Stimulated activated CD8-positive, alpha-beta memory T cell treated with anti-CD3 and anti-CD28 coated beads, Interleukin-15, amount 100 ng/mL, for 4 hours (primary cell): ENCODE results near the gene CATSPER1.
"Not testable (repeated sequence)": the region's sequence is repeated elsewhere in the genome, so short reads cannot be mapped to it uniquely, and the experiment has no call there.

Experiments
- DNase-seq, 2 donors: peaks; one replicate each; pipeline ENCODE4 v3.0.0-alpha.2; 2020; ENCODE audit warnings: low read depth in 2 of 2

CATSPER1 gene

DNA sequence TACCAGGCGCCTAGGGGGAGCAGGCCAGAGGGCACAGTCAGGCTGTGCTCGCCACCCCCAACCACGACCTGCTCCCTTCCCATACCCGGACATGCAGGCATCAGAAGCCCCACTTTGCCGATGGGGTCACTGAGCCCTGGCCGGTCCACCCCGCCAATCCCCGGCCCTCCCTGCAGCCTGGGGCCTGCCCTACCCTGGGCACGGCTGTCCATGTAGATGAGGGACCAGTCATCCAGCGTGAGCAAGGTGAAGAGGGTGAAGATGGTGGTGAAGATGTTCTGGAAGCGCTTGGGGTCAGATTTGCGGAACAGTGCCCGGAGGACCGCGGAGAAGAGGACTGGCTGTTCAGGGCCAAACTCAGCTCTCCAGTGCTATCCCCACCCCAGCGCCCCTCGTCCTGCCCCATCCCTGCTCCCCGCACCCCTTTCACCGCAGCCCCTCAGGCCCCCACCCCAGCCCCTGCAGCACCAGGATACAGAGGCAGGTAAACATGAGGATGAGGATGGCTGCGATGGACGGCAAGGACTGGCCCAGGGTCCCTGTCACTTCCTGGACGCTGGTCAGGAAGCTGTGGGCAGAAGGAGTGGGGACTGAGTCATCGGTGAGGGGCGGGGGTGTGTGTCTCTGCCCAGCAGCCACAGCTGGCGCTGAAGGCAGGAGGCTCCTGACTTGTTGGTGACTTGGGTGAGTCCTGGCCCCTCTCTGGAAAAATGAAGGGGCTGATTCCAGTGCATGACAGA is 5.5 kb downstream of the CATSPER1 start:
- DNase-seq, result peak; percentile 10 to 18

- DNase-seq, result no peak
Measured at GRCh38 chr11:66020212-66020611, 6.1 kb downstream of the CATSPER1 start.

- peak; percentile 21 to 63 for DNase-seq
Measured at GRCh38 chr11:66017321-66017720, 9.0 kb downstream of the CATSPER1 start.

DNA sequence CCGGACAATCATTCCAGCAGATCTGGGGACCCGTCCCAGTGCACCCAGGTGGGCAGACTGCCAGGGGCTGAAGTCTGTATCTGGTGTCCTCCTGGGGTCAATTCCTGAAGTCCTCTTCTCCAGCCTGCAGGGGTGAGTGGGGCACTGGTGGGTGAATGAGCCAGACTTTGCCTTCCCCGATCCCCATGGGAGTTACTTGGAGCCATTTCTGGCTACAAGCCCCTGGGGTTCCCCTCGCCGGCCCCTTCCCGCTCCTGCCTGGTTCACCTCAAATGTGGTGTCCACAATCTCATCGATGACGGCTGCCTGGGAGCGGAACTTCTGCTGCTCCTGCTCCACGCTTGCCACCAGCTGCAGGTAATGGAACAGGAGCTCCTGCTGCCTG is 9.5 kb downstream of the CATSPER1 start:
- DNase-seq, result no peak

- no peak for DNase-seq
Measured at GRCh38 chr11:66015936-66016792, 10.1 kb downstream of the CATSPER1 start.

GRCh38 chr11:66015454-66015881 is 10.8 kb downstream of the CATSPER1 start:
- DNase-seq, result no peak

GRCh38 chr11:66014804-66015453 is 11.3 kb downstream of the CATSPER1 start:
- DNase-seq, result no peak

DNA sequence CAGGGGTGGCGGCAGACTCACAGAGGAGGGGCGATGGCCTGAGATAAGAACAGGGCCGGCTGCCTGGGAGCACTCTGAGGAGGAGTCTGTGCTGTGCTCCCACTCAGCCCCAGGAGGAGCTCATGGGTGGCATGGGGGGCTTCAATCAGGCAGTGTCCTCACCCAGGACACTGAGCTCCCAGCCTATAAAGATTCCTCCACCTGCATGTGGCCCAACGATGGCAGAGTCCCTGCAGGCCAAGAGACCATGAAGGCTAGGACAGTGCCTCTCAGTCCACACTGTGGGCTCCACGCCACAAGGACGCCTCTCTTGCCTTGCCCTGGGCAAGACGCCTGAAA is 12.5 kb downstream of the CATSPER1 start:
- DNase-seq, result no peak

DNA sequence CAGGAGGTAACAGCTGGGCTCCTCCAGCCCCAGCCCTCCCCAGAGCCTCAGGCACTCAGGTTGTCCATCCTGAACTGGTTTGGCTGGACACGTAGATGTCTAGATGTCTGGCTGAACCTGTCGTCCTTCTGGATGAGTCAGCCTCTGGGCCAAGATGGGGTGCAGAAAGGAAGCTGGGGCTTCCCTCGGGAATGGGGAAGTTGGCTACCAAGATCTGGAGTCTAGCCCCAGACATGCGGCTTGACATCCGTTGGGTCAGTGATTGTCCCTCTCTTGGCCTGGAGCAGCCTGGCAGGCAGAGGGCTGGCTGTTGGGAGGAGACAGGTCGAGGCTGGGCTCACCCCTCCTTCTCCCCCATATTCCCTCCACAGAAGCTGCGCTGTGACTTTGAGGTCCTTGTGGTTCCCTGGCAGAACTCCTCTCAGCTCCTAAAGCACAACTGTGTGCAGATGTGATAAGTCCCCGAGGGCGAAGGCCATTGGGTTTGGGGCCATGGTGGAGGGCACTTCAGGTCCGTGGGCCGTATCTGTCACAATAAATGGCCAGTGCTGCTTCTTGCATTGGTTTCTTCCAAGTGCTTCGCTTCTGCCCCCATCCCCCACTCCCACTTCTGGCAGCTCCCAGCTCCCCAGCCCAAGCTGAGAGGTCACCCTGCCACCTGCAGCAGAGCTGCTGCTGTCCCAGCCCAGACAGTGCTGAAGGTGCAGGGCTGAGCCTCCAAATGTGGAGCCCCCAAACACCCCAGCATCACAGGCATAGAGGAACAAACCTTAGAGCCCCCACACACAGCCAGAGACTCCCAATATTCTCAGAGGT is 13.1 kb downstream of the CATSPER1 start:
- DNase-seq, result no peak

DNA sequence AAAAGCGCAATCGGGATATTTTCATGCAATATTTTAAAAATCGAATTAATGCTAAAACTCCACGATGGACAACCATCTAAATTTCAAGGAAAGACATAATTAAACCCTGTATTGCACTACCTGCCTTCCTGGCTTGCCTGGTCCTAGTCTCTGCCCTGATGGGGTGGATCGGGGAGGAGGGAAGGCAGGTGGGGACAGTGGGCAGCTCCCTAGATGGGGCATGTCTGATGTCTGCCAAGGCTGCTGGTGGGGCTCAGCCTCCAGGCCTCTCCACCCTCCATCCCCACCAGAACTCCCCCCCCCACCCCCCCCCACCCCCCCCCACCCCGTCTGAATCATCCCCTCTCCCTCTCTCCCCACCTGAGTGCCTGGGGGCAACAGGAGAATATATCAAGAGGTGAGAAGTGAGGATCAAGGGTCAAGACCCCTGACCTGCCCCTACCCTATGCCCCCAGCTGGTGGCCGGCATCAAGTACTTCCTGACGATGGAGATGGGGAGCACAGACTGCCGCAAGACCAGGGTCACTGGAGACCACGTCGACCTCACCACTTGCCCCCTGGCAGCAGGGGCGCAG is 13.8 kb downstream of the CATSPER1 start:
- no peak for DNase-seq

DNA sequence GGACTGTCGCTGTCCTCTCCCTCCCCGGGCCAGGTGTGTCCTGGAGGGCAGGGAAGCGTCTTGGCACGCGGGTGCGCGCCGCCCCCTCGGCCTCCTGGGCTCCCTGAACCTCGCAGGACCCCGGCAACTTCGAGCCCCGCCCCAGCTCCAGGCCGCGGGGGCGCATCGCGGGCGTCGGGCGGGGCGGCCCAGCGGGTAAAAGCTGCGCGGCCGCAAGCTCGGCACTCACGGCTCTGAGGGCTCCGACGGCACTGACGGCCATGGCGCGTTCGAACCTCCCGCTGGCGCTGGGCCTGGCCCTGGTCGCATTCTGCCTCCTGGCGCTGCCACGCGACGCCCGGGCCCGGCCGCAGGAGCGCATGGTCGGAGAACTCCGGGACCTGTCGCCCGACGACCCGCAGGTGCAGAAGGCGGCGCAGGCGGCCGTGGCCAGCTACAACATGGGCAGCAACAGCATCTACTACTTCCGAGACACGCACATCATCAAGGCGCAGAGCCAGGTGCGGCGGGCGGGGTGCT is 14.4 kb downstream of the CATSPER1 start, which contains the start of gene CST6:
TSS of gene CST6 (plus strand) at position 224 of the 519 bp plus-strand sequence. CDS start at position 261, 37 bp downstream.
- DNase-seq, result no peak

- no peak for DNase-seq
Measured at GRCh38 chr11:66011239-66011784, 15.0 kb downstream of the CATSPER1 start.

DNA sequence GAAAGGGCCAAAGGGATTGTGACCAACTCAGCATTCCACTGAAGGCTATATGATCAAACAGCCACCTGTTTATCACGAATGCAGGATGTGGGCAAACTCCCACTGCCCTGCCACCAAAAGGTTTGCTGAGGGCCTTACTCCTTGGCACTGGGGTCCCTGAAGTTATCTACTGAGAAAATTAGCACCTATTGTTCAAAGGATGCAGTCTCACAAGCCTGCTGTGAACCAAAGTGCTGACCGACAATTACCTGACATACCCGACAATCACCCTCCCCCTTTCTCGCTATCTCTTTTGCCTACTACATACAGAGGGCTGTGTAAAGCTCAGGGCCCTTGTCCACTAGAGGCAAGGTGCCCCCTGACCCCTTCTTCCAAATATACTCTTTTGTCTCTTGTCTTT is 16.2 kb downstream of the CATSPER1 start:
- not testable (repeated sequence) for DNase-seq

GRCh38 chr11:66008468-66009101 is 17.7 kb downstream of the CATSPER1 start:
- no peak for DNase-seq

GRCh38 chr11:66008095-66008467 is 18.2 kb downstream of the CATSPER1 start:
- DNase-seq, result no peak

GRCh38 chr11:66007201-66007634 is 19.1 kb downstream of the CATSPER1 start:
- no peak for DNase-seq

GRCh38 chr11:66006891-66007176 is 19.4 kb downstream of the CATSPER1 start:
- DNase-seq, result no peak

- DNase-seq, result no peak
Measured at GRCh38 chr11:66006134-66006890, 20.0 kb downstream of the CATSPER1 start.

GRCh38 chr11:66004186-66004585 is 22.1 kb downstream of the CATSPER1 start:
- DNase-seq, result no peak

DNA sequence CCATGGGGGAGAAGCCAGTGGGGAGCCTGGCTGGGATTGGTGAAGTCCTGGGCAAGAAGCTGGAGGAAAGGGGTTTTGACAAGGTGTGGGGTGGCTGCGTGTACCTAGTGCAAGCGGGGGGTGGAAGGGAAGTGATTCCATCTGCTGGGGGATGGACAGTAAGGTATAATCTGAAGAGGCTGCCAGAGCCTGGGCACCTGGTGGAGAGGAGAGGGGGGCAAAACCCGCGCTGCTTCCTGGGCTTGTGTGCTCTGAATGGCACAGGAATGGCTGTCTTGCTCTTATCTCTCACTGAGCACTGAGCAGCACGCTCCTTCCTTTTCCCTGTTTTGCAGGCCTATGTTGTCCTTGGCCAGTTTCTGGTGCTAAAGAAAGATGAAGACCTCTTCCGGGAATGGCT is 23.0 kb downstream of the CATSPER1 start:
- DNase-seq, result no peak
